ENCODE measurements around the gene PRKAG2.

DNA sequence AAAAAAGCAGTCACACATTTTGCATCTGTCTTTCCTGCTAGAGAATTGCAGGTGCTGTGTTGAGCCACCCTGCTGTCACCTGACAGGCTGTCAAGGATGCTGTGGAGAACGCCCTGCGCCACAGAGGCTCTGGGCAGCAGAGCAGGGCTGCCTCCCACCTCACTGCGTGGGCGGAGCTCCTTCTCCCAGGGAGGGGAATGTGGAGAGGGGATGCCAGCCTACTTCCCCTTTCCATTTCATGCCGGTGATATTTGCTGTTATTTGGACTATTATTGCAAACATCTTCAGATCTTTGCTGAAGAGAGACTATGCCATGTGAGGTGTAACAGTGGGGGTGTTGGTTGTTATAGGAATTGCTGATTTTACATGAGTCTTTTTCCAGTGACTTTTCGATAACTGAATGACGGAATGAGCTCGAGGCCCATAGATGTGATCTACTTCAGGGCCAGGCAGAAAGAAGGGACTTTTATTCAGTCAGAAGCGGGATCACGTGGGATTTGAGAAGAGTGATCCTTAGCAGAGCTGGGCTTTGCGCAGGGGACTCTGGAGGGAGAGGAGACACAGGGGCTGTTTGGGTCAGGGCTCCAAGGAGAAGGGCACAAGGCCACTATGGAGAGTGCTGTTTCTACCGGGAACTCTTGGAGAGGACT, 13.6 kb upstream of the PRKAG2 start:
- TF ChIP-seq, protein P1, sequence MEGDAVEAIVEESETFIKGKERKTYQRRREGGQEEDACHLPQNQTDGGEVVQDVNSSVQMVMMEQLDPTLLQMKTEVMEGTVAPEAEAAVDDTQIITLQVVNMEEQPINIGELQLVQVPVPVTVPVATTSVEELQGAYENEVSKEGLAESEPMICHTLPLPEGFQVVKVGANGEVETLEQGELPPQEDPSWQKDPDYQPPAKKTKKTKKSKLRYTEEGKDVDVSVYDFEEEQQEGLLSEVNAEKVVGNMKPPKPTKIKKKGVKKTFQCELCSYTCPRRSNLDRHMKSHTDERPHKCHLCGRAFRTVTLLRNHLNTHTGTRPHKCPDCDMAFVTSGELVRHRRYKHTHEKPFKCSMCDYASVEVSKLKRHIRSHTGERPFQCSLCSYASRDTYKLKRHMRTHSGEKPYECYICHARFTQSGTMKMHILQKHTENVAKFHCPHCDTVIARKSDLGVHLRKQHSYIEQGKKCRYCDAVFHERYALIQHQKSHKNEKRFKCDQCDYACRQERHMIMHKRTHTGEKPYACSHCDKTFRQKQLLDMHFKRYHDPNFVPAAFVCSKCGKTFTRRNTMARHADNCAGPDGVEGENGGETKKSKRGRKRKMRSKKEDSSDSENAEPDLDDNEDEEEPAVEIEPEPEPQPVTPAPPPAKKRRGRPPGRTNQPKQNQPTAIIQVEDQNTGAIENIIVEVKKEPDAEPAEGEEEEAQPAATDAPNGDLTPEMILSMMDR (IDR thresholded peaks at IDR 0.05; ENCODE audit: low read depth, low read length, missing input control), result no peak
- TF ChIP-seq REST (IDR thresholded peaks at IDR 0.05) (no peak), YY1 (IDR thresholded peaks at IDR 0.05) (no peak), SP1 (IDR thresholded peaks at IDR 0.05) (no peak), MAX (IDR thresholded peaks at IDR 0.05) (no peak), JUND (IDR thresholded peaks at IDR 0.05) (no peak), GABPA (IDR thresholded peaks at IDR 0.05 in 1 of 2, conservative IDR thresholded peaks at IDR 0.05 in 1 of 2) (no peak), RAD21 (IDR thresholded peaks at IDR 0.05) (no peak), ZBTB33 (IDR thresholded peaks at IDR 0.05) (no peak)
- TF ChIP-seq, protein P2, sequence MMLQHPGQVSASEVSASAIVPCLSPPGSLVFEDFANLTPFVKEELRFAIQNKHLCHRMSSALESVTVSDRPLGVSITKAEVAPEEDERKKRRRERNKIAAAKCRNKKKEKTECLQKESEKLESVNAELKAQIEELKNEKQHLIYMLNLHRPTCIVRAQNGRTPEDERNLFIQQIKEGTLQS (IDR thresholded peaks at IDR 0.05), result no peak
